ENCODE data around the gene RFXANK. TPM values are rescaled to one million over a fixed set of nuclear protein-coding genes. Genes with fewer than 3 reads are reported as not detected.

RFXANK gene
- total RNA-seq, 6 experiments from 2014 or later = 13.8 to 21.2 (median 17.3) TPM

GRCh38 chr19:19211499-19212420 is 19.7 kb downstream of the RFXANK start, which contains the start of gene NCAN:
Gene NCAN, plus strand, starts transcription at chr19:19211958. Its CDS starts 4,996 bp downstream, at chr19:19216954.
- H3K27me3 ChIP-seq = no peaks in the 10 kb centered on the region
- ATAC-seq (no peak), DNase-seq (no peak)
- H3K27ac ChIP-seq = no peak within 1 kb of the TSS
- no peaks in the 10 kb centered on the region for H3K4me1 ChIP-seq
- no peaks in the 10 kb centered on the region for H3K9me3 ChIP-seq
- intact Hi-C loops (cut with DNase I) = no loop called here
- 7% methylated on average over 43 of the region's 54 CpGs for WGBS (ENCODE audit: insufficient coverage, low coverage, low lambda C conversion rate, missing lambda C conversion rate)
- H3K4me3 ChIP-seq = no peak within 1 kb of the TSS
- no peak for TF ChIP-seq POLR2A (IDR thresholded peaks at IDR 0.05)
- no peak for TF ChIP-seq CTCF (IDR thresholded peaks at IDR 0.05)
- no peaks in the 10 kb centered on the region for H3K36me3 ChIP-seq

GRCh38 chr19:19212916-19213315 is 20.9 kb downstream of the RFXANK start:
- ATAC-seq = no peak
- DNase-seq = no peak
- intact Hi-C loops (cut with DNase I) = no loop called here
- 10% methylated on average over 6 of the region's 7 CpGs for WGBS (ENCODE audit: insufficient coverage, low coverage, low lambda C conversion rate, missing lambda C conversion rate)
- Histone ChIP-seq H3K36me3 (no peaks in the 10 kb centered on the region), H3K27me3 (no peaks in the 10 kb centered on the region), H3K27ac (no peak overlapping the region), H3K4me1 (no peaks in the 10 kb centered on the region), H3K9me3 (no peaks in the 10 kb centered on the region), H3K4me3 (no peak overlapping the region)
- TF ChIP-seq CTCF (IDR thresholded peaks at IDR 0.05) = no peak
- TF ChIP-seq POLR2A (IDR thresholded peaks at IDR 0.05) = no peak

- no peaks in the 10 kb centered on the region for H3K27me3 ChIP-seq
- no peaks in the 10 kb centered on the region for H3K36me3 ChIP-seq
- H3K9me3 ChIP-seq = no peaks in the 10 kb centered on the region
- H3K4me1 ChIP-seq = no peaks in the 10 kb centered on the region
- no peak overlapping the region for H3K4me3 ChIP-seq
- intact Hi-C loops (cut with DNase I) = no loop called here
- 25% methylated on average over 9 of the region's 21 CpGs for WGBS (ENCODE audit: insufficient coverage, low coverage, low lambda C conversion rate, missing lambda C conversion rate)
- ATAC-seq (no peak), DNase-seq (no peak)
- no peak for TF ChIP-seq POLR2A (IDR thresholded peaks at IDR 0.05)
- no peak for TF ChIP-seq CTCF (IDR thresholded peaks at IDR 0.05)
- no peak overlapping the region for H3K27ac ChIP-seq
Observed at GRCh38 chr19:19213426-19214158, 21.5 kb downstream of the RFXANK start.

GRCh38 chr19:19214159-19214490 is 22.1 kb downstream of the RFXANK start:
- Histone ChIP-seq H3K27me3 (no peaks in the 10 kb centered on the region), H3K4me3 (no peak overlapping the region)

More at GRCh38 chr19:19214159-19214490, 22.1 kb downstream of the RFXANK start:
- ATAC-seq (no peak), DNase-seq (no peak)
- H3K36me3 ChIP-seq = no peaks in the 10 kb centered on the region
- H3K4me1 ChIP-seq = no peaks in the 10 kb centered on the region
- no peak overlapping the region for H3K27ac ChIP-seq
- H3K9me3 ChIP-seq = no peaks in the 10 kb centered on the region
- intact Hi-C loops (cut with DNase I) = no loop called here
- 5% methylated on average over 4 of the region's 5 CpGs for WGBS (ENCODE audit: insufficient coverage, low coverage, low lambda C conversion rate, missing lambda C conversion rate)
- TF ChIP-seq CTCF (IDR thresholded peaks at IDR 0.05) (no peak), POLR2A (IDR thresholded peaks at IDR 0.05) (no peak)

All from right lobe of liver (tissue), 6 donors.